Measurements from ENCODE around the gene IL1B.

Gene IL1B

GRCh38 chr2:112836163-112836560 is 417 bp downstream of the IL1B start:
- no peak for TF ChIP-seq POLR2AphosphoS5 (IDR thresholded peaks at IDR 0.05; ENCODE audit: low read depth, low read length)
- TF ChIP-seq SIN3A (IDR thresholded peaks at IDR 0.05; ENCODE audit: borderline replicate concordance, insufficient read depth, low read length): no peak
- no peak for TF ChIP-seq FOXP2 (optimal IDR thresholded peaks at IDR 0.05; ENCODE audit: borderline replicate concordance, extremely low read depth, extremely low read length, insufficient read depth)
- no peak for TF ChIP-seq REST (IDR thresholded peaks at IDR 0.05; ENCODE audit: insufficient read depth in 1 of 2, low read depth in 2 of 2, low read length in 2 of 2)
- TF ChIP-seq TAF1 (IDR thresholded peaks at IDR 0.05; ENCODE audit: borderline replicate concordance, insufficient read depth, low read length): no peak

GRCh38 chr2:112835536-112836162 is 930 bp downstream of the IL1B start:
- TF ChIP-seq TAF1 (IDR thresholded peaks at IDR 0.05; ENCODE audit: borderline replicate concordance, insufficient read depth, low read length) (no peak), FOXP2 (optimal IDR thresholded peaks at IDR 0.05; ENCODE audit: borderline replicate concordance, extremely low read depth, extremely low read length, insufficient read depth) (no peak), POLR2AphosphoS5 (IDR thresholded peaks at IDR 0.05; ENCODE audit: low read depth, low read length) (no peak), SIN3A (IDR thresholded peaks at IDR 0.05; ENCODE audit: borderline replicate concordance, insufficient read depth, low read length) (no peak), REST (IDR thresholded peaks at IDR 0.05; ENCODE audit: insufficient read depth in 1 of 2, low read depth in 2 of 2, low read length in 2 of 2) (no peak)

GRCh38 chr2:112835061-112835501 is 1.5 kb downstream of the IL1B start:
- TF ChIP-seq TAF1 (IDR thresholded peaks at IDR 0.05; ENCODE audit: borderline replicate concordance, insufficient read depth, low read length) (no peak), SIN3A (IDR thresholded peaks at IDR 0.05; ENCODE audit: borderline replicate concordance, insufficient read depth, low read length) (no peak), FOXP2 (optimal IDR thresholded peaks at IDR 0.05; ENCODE audit: borderline replicate concordance, extremely low read depth, extremely low read length, insufficient read depth) (no peak), POLR2AphosphoS5 (IDR thresholded peaks at IDR 0.05; ENCODE audit: low read depth, low read length) (no peak), REST (IDR thresholded peaks at IDR 0.05; ENCODE audit: insufficient read depth in 1 of 2, low read depth in 2 of 2, low read length in 2 of 2) (no peak)

GRCh38 chr2:112834396-112835037 is 2.1 kb downstream of the IL1B start:
- TF ChIP-seq REST (IDR thresholded peaks at IDR 0.05; ENCODE audit: insufficient read depth in 1 of 2, low read depth in 2 of 2, low read length in 2 of 2) (no peak), FOXP2 (optimal IDR thresholded peaks at IDR 0.05; ENCODE audit: borderline replicate concordance, extremely low read depth, extremely low read length, insufficient read depth) (no peak), SIN3A (IDR thresholded peaks at IDR 0.05; ENCODE audit: borderline replicate concordance, insufficient read depth, low read length) (no peak), TAF1 (IDR thresholded peaks at IDR 0.05; ENCODE audit: borderline replicate concordance, insufficient read depth, low read length) (no peak), POLR2AphosphoS5 (IDR thresholded peaks at IDR 0.05; ENCODE audit: low read depth, low read length) (no peak)
